HG03175 (cell line): ENCODE data around the gene PPP2R5D.
A peak's percentile ranks its signal among the peaks of the same experiment; 100 is the strongest.
"Not testable (repeated sequence)": the region's sequence is repeated elsewhere in the genome, so short reads cannot be mapped to it uniquely, and the experiment has no call there.

ENCODE experiments used
- ATAC-seq: cut with Tn5 transposase; IDR thresholded peaks from one replicate; pipeline ENCODE4 v1.9.1; 2021; ENCODE audit warnings: mild to moderate bottlenecking, moderate library complexity; ENCODE audit not compliant: unreplicated experiment

PPP2R5D gene

DNA sequence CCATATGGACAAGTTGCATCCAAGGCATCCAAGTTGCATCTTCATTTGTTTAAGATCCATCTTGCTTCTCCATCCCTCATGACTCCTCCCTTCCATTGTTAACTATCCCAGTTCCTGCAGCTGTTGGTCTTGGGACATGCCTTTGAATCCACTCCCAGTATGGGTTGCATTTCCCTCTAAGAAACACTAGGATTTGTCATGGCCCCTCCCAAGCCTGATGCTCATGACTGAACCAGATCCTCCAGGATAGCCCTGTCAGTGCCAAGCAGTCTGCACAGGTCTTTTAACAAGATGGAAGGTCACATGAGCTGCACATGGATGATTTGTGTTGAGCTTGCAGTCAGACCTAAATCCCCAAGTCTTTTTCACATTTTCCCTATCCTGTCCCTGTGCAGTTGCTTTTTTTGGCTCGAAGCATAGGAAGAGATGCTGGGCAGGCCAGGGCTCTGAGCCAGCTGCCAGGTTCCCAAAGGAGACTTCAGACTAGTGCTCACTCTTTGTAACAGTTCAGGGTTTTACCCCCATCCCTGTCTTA, 4.2 kb downstream of the PPP2R5D start:
- no peak for ATAC-seq

DNA sequence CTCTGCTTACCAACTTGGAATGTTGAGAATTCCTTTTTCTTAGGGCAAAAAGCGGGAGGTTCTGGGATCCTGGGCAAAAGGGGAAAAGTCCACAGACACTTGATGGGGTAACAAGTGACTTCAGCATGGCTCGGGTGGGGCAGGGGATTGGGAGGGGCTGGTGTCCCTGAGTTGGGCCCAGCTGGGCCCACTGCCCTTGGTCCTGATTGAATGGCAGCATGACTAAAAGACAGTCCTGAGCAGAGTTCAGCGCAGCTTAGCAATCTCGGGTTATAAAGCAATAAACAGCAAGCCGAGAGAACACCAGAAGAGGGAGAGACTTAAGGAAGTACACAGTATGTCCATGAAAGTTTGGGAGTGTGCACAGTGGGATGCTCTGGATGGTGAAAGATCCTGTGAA, 5.6 kb downstream of the PPP2R5D start:
- no peak for ATAC-seq

DNA sequence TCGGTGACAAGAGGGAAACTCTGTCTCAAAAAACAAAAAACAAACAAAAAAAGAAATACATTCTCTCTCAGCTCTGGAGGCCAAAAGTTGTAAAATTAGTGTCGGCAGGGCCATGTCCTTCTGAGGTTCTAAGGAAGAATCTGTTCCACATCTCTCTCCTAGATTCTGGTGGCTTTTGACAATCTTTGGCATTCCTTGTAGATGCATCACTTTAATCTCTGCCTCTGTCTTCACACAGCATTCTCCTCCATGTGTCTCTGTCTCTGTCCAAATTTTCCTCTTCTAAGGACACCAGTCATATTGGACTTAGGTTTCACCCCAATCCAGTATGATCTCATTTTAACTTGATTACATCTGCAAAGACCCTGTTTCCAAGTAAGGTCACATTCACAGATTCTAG, 9.1 kb downstream of the PPP2R5D start:
- no peak for ATAC-seq

DNA sequence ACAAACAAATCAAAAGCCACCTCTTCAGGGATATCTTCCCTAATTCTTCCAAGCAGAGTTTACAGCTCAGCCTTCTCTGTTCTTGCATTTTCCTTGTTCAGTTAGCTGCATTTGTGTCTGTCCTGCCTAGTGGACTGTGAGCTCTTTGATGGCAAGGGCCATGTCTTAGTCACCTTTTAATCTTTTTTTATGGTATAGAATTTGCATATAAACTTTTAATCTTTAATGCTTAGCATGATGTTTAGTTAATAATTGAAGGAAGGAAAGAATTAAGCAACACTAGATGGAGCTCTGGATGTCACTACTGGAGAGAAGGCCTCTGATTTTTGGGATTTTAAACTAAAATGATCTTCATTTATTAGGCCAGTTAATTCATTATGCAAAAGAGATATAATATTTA, 12.1 kb downstream of the PPP2R5D start:
- ATAC-seq: no peak

GRCh38 chr6:42998205-42998604, 13.8 kb downstream of the PPP2R5D start:
- ATAC-seq: not testable (repeated sequence)

- no peak for ATAC-seq
These were observed 17.5 kb downstream of the PPP2R5D start for GRCh38 chr6:43001843-43002242.

- no peak for ATAC-seq
These were observed 21.5 kb downstream of the PPP2R5D start for GRCh38 chr6:43005844-43006243.

- no peak for ATAC-seq
These were observed 21.9 kb downstream of the PPP2R5D start for GRCh38 chr6:43006251-43006650.

GRCh38 chr6:43007126-43007525, 22.8 kb downstream of the PPP2R5D start:
- ATAC-seq: no peak

DNA sequence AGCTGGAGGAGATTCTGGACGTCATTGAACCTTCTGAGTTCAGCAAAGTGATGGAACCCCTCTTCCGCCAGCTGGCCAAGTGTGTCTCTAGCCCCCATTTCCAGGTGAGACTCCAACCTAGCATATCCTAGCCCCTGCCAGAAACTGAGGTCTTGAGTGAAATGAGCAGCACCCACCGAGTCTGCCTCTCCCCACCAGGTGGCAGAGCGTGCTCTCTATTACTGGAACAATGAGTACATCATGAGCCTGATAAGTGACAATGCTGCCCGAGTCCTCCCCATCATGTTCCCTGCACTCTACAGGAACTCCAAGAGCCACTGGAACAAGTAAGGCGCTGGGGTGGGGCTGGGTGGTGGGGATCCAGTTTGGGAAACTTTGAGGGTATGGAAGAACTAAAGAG, 24.8 kb downstream of the PPP2R5D start:
- no peak for ATAC-seq

- ATAC-seq: no peak
These were observed 26.8 kb downstream of the PPP2R5D start for GRCh38 chr6:43011207-43011606.

DNA sequence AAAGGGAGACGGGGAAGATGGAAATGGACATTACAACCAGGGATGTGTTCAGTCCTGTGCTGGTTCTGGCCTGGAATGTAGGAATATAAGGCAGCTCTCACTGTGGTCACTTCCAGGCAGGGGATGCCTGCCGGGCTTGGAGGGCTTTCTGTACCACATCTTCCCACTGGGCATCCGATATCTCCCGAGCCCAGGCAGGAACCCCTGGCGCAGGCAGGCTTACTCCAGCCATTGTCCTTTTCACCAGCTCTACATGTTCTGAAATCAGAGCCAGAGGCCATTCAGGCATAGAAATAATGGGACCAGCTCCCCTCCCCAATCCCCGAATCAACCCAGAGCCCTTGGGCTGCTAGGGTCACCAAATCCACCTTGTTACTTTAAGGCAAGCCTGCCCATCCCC, 28.0 kb downstream of the PPP2R5D start:
- no peak for ATAC-seq

DNA sequence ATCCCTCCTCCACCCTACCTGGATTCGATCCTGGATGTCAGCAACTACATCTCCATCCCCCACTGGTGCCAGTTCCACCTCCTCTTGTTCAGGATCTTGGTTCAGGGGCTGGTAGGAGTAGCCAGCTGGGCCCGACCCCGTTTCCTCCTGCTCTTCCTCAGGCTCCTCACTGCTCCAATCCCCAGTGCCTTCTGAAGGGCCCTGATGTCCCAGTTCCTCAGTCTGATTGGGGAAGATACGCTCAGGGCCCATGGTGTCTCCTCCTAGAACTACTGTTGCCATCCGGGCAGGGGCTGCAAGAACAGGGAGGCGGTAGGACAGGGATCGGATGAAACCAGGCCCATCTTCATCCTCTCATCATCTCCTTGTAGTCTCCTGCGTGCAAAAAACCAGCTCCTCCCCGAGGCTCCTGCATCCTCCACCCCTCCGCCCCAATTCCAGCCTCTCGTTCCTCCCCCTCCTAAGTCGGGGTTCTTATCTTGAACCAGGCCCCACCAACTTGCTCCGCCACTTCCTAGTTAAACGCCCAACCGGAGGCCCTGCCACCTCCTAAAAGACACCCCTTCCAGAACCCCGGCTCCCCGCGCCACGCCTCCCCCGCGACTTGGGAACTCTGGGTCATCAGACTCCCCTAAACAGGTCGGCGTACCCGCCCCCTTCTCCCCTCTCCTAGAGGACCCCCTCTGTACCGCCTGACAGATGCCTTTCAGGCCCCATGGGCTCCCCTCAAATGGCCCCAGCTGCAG, 28.9 kb downstream of the PPP2R5D start:
- ATAC-seq: peak; percentile 4

- ATAC-seq: peak; percentile 95
These were observed 29.6 kb downstream of the PPP2R5D start, which contains the start of the genes KLHDC3 and MEA1 for GRCh38 chr6:43013843-43014433. TSS of gene KLHDC3 (plus strand) at chr6:43014249. CDS start at chr6:43017193, 2,944 bp downstream. TSS of gene MEA1 (minus strand) at chr6:43013946. CDS start at chr6:43013813, 133 bp downstream.

DNA sequence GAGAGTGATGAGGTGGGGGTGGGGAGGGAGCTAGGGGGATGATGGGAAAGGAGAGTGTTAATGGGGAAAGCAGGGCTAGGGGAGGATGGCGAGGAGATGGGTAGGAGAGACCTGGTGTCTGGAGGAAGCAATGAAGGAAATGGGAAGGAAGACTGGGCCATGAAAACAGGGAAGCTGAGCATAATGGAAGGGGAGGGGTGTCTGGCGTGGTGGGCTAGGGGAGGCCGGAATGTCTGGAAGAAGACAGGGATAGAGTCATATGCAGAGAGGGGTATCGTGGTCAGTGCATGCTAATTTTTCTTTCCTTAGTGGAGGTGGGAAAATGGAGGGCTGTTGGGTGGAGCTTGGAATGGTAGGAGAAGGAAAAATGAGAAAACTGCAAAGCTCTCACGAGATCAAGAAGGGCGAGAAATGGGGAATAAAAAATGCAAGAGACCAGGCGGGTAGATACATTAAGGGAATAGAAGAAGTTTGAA, 30.1 kb downstream of the PPP2R5D start:
- ATAC-seq: no peak

DNA sequence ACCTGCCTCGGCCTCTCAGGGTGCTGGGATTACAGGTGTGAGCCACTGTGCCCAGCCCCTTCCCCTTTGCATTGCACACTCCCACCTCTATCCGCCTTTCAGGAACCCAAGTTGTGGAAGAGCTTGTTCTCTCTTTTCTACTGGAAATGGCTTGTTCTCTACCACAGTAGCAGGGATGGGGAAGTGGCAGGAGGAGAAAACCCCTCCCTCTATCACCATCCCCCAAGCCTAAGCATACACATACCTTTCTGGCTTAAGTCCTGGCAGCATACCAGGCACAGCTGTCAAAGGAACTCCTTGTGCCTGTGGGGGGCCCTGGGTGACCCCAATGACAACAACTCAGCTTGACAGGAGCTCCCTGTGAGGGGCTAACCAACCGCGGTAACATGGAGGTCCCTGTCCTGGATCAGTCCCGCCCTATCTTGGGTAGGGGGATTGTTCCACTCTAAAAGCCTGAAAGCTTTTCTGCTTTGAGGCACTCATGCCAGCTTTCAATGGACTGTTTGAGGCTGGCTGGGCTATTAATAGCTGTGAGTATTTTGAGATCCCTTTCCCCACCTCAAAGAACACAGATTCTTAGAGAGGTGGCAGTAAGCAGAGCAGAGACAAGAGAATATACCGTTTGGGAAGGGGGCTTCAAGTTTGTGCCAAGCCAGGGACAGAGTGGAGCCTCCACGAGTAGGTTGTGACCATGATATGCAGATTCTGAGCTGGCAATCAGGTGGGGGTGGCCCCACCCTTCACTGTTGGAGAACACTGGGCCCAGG, 32.0 kb downstream of the PPP2R5D start:
- ATAC-seq: no peak

- no peak for ATAC-seq
These were observed 32.6 kb downstream of the PPP2R5D start for GRCh38 chr6:43016943-43017334.

- no peak for ATAC-seq
These were observed 34.8 kb downstream of the PPP2R5D start for GRCh38 chr6:43019152-43019551.

DNA sequence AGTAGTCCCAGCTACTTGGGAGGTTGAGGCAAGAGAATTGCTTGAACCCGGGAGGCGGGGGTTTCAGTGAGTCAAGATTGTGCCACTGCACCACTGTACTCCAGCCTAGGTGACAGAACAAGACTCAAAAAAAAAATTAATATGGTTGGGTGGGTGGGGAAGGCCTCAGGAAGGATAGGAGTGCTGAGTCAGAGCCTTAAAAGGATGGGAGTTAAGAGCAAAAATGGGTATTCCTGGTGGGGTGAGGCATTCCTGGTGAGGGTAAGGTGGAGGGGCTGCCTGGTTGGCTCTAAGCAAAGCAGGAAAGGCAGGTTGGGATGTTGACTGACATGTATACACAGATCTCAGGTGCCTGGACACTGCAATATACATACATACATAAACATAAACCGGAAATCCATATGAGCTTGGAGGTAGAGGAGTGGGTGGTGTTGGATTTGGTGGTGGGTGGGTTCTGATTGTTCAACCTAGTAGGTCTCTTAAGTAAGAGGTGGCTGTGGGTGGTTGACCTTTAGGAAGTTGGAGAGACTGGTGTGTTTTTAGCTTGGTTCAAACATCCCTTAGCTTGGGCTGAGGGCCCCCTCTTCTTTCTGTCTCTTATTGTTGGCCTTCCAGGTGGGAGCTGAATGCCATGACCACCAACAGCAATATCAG, 35.8 kb downstream of the PPP2R5D start:
- ATAC-seq: no peak

DNA sequence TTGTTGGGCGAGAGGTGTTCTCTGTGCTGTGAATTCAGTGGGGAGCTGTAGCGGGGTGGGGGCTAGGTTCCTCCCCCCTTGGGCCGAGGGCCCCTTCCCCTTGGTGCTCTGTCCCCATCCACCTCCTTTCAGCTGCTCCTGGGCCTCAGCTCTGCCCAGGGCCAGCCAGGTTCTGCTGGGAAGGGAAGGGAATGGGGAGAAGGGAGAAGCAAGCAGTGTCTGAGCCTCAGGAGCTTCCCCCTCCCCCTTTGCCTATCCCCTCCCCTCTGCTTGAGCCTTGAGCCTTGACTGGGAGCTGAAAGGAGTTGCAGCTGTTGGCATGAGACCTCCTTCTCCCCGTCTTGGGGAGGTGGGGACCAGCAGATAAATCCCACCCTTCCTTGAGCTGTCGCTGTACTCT, 36.5 kb downstream of the PPP2R5D start:
- ATAC-seq: no peak
